ENCODE results near the gene USH2A. TPM values are rescaled to one million over a fixed set of nuclear protein-coding genes. Genes with fewer than 3 reads are reported as not detected.
"Not testable (repeated sequence)": the region's sequence is repeated elsewhere in the genome, so short reads cannot be mapped to it uniquely, and the experiment has no call there.

The USH2A gene
- total RNA-seq, 2 experiments from 2014 or later = not detected

GRCh38 chr1:216181590-216181989 is 241.7 kb downstream of the USH2A start:
- CTCF ChIA-PET = no interaction called here
- H3K27ac Mint-ChIP-seq = no peak overlapping the region
- POLR2A ChIA-PET = no interaction called here

GRCh38 chr1:216178281-216178680 is 245.0 kb downstream of the USH2A start:
- CTCF ChIA-PET = no interaction called here

More at GRCh38 chr1:216181590-216181989, 241.7 kb downstream of the USH2A start:
- Mint-ChIP-seq H3K9me3 (peaks cover 7% of the 10 kb centered on the region), H3K4me1 (ENCODE audit: low read depth) (no peaks in the 10 kb centered on the region), H3K36me3 (no peaks in the 10 kb centered on the region), H3K4me3 (no peak overlapping the region), H3K27me3 (no peaks in the 10 kb centered on the region)
- DNase-seq = no peak
- intact Hi-C loops (cut with micrococcal nuclease) = no loop called here

GRCh38 chr1:216176970-216177369 is 246.3 kb downstream of the USH2A start:
- no peak for DNase-seq
- Mint-ChIP-seq H3K27me3 (no peaks in the 10 kb centered on the region), H3K27ac (no peak overlapping the region), H3K9me3 (peaks cover 3% of the 10 kb centered on the region), H3K36me3 (no peaks in the 10 kb centered on the region), H3K4me3 (no peak overlapping the region), H3K4me1 (ENCODE audit: low read depth) (no peaks in the 10 kb centered on the region)
- ChIA-PET POLR2A (no interaction called here), CTCF (no interaction called here)
- intact Hi-C loops (cut with micrococcal nuclease) = no loop called here

More at GRCh38 chr1:216178281-216178680, 245.0 kb downstream of the USH2A start:
- H3K36me3 Mint-ChIP-seq = no peaks in the 10 kb centered on the region
- H3K27ac Mint-ChIP-seq = no peak overlapping the region
- no peak overlapping the region for H3K4me3 Mint-ChIP-seq
- no peaks in the 10 kb centered on the region for H3K4me1 Mint-ChIP-seq (ENCODE audit: low read depth)
- intact Hi-C loops (cut with micrococcal nuclease) = no loop called here
- DNase-seq = no peak
- peaks cover 3% of the 10 kb centered on the region for H3K9me3 Mint-ChIP-seq
- POLR2A ChIA-PET = no interaction called here
- H3K27me3 Mint-ChIP-seq = no peaks in the 10 kb centered on the region

GRCh38 chr1:216175714-216176113 is 247.5 kb downstream of the USH2A start:
- ChIA-PET POLR2A (no interaction called here), CTCF (no interaction called here)
- H3K9me3 Mint-ChIP-seq = peaks cover 3% of the 10 kb centered on the region
- no peaks in the 10 kb centered on the region for H3K36me3 Mint-ChIP-seq
- H3K27ac Mint-ChIP-seq = no peak overlapping the region
- H3K27me3 Mint-ChIP-seq = no peaks in the 10 kb centered on the region
- no peaks in the 10 kb centered on the region for H3K4me1 Mint-ChIP-seq (ENCODE audit: low read depth)
- no peak for DNase-seq
- no peak overlapping the region for H3K4me3 Mint-ChIP-seq
- intact Hi-C loops (cut with micrococcal nuclease) = no loop called here

- no peak overlapping the region for H3K27ac Mint-ChIP-seq
- H3K36me3 Mint-ChIP-seq = no peaks in the 10 kb centered on the region
- ChIA-PET POLR2A (no interaction called here), CTCF (no interaction called here)
- H3K4me3 Mint-ChIP-seq = no peak overlapping the region
- peaks cover 4% of the 10 kb centered on the region for H3K9me3 Mint-ChIP-seq
- no peak for DNase-seq
- H3K4me1 Mint-ChIP-seq (ENCODE audit: low read depth) = no peaks in the 10 kb centered on the region
- intact Hi-C loops (cut with micrococcal nuclease) = no loop called here
- H3K27me3 Mint-ChIP-seq = no peaks in the 10 kb centered on the region
These were observed 249.8 kb downstream of the USH2A start for GRCh38 chr1:216173376-216173995.

GRCh38 chr1:216169351-216169750 is 253.9 kb downstream of the USH2A start:
- no peaks in the 10 kb centered on the region for H3K27me3 Mint-ChIP-seq
- ChIA-PET POLR2A (no interaction called here), CTCF (no interaction called here)
- no peaks in the 10 kb centered on the region for H3K4me1 Mint-ChIP-seq (ENCODE audit: low read depth)
- no peak overlapping the region for H3K4me3 Mint-ChIP-seq
- no peak overlapping the region for H3K27ac Mint-ChIP-seq
- no peaks in the 10 kb centered on the region for H3K36me3 Mint-ChIP-seq
- DNase-seq = no peak
- peaks cover 8% of the 10 kb centered on the region for H3K9me3 Mint-ChIP-seq
- intact Hi-C loops (cut with micrococcal nuclease) = no loop called here

GRCh38 chr1:216168546-216168945 is 254.7 kb downstream of the USH2A start:
- intact Hi-C loops (cut with micrococcal nuclease) = no loop called here
- CTCF ChIA-PET = no interaction called here
- peaks cover 8% of the 10 kb centered on the region for H3K9me3 Mint-ChIP-seq

GRCh38 chr1:216154063-216154462 is 269.2 kb downstream of the USH2A start:
- DNase-seq = no peak
- peaks cover 5% of the 10 kb centered on the region for H3K9me3 Mint-ChIP-seq
- CTCF ChIA-PET = no interaction called here
- intact Hi-C loops (cut with micrococcal nuclease) = no loop called here
- H3K4me3 Mint-ChIP-seq = no peak overlapping the region
- H3K27me3 Mint-ChIP-seq = no peaks in the 10 kb centered on the region
- H3K27ac Mint-ChIP-seq = no peak overlapping the region
- H3K36me3 Mint-ChIP-seq = no peaks in the 10 kb centered on the region
- H3K4me1 Mint-ChIP-seq (ENCODE audit: low read depth) = no peaks in the 10 kb centered on the region
- POLR2A ChIA-PET = no interaction called here

More at GRCh38 chr1:216168546-216168945, 254.7 kb downstream of the USH2A start:
- no peak for DNase-seq
- Mint-ChIP-seq H3K27me3 (no peaks in the 10 kb centered on the region), H3K4me1 (ENCODE audit: low read depth) (no peaks in the 10 kb centered on the region), H3K4me3 (no peak overlapping the region), H3K27ac (no peak overlapping the region), H3K36me3 (no peaks in the 10 kb centered on the region)
- POLR2A ChIA-PET = no interaction called here

- Mint-ChIP-seq H3K9me3 (peaks cover 8% of the 10 kb centered on the region), H3K36me3 (no peaks in the 10 kb centered on the region), H3K4me1 (ENCODE audit: low read depth) (no peaks in the 10 kb centered on the region), H3K27me3 (no peaks in the 10 kb centered on the region), H3K27ac (no peak overlapping the region), H3K4me3 (no peak overlapping the region)
- ChIA-PET POLR2A (no interaction called here), CTCF (no interaction called here)
- intact Hi-C loops (cut with micrococcal nuclease) = no loop called here
- DNase-seq = no peak
These were observed 270.1 kb downstream of the USH2A start for GRCh38 chr1:216153130-216153529.

GRCh38 chr1:216145451-216146018 is 277.7 kb downstream of the USH2A start:
- DNase-seq; H3K36me3 Mint-ChIP-seq; CTCF ChIA-PET; H3K4me3 Mint-ChIP-seq; intact Hi-C loops (cut with micrococcal nuclease); POLR2A ChIA-PET; H3K4me1 Mint-ChIP-seq (ENCODE audit: low read depth); H3K9me3 Mint-ChIP-seq; H3K27ac Mint-ChIP-seq; H3K27me3 Mint-ChIP-seq: not testable (repeated sequence)

- Mint-ChIP-seq H3K4me1 (ENCODE audit: low read depth) (no peaks in the 10 kb centered on the region), H3K9me3 (peaks cover 12% of the 10 kb centered on the region), H3K4me3 (no peak overlapping the region), H3K27ac (no peak overlapping the region), H3K36me3 (no peaks in the 10 kb centered on the region), H3K27me3 (no peaks in the 10 kb centered on the region)
- POLR2A ChIA-PET = no interaction called here
- intact Hi-C loops (cut with micrococcal nuclease) = no loop called here
- DNase-seq = no peak
- CTCF ChIA-PET = no interaction called here
These were observed 278.4 kb downstream of the USH2A start for GRCh38 chr1:216144661-216145450.

- no peaks in the 10 kb centered on the region for H3K36me3 Mint-ChIP-seq
- H3K4me3 Mint-ChIP-seq = no peak overlapping the region
- intact Hi-C loops (cut with micrococcal nuclease) = no loop called here
- H3K9me3 Mint-ChIP-seq = peaks cover 9% of the 10 kb centered on the region
- POLR2A ChIA-PET = no interaction called here
- H3K27me3 Mint-ChIP-seq = no peaks in the 10 kb centered on the region
- no peak overlapping the region for H3K27ac Mint-ChIP-seq
- CTCF ChIA-PET = no interaction called here
- DNase-seq = no peak
- H3K4me1 Mint-ChIP-seq (ENCODE audit: low read depth) = no peaks in the 10 kb centered on the region
These were observed 280.3 kb downstream of the USH2A start for GRCh38 chr1:216142921-216143320.

All from activated CD4-positive, alpha-beta memory T cell treated with anti-CD3 and anti-CD28 coated beads for 36 hours (primary cell).